ENCODE results near the gene MAGOH.

Gene MAGOH

DNA sequence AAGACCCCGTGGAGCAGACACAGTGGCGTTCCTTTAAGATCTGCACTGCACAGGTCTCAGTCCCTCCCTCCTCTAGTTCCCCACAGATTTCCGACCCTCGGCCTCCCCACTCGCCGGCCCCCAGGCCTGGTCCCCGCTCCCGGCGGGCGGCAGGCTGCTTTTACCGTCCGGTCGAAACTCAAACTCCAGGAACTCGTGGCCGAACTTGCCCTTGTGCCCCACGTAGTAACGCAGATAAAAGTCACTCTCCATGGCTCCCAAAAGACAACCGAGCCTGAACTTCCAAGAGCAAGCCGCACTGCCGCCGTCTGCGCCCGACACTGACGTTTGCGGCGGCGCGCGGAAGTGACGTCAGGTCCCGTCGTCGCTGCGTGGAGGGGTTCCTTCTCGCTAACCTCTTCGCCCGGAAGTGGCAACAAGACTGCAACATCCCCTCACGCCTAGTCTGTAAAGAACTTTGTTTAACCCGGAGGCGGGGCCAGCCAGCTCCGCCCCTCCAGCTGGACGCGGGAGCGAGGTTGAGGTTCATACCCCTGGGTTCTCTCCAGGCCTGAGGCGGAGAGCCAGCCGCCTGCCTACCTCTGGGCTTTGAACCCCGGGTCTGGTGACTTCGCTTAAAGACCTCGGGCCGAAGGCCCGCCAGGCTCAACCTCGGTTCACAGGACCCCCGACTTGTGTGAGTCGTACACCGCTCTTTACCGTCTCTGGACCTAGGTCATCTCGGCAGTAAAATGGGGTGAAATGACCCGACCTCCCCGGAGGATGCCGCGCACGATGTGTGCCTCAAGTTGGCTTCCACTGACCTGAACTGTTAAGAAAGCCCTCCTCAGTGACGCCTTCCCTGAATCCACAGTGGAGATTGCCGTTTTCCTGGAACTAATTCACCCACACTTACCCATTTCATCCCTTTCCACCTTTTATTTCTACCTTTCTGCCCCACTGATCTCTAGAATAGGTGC, at the start of gene MAGOH:
Gene MAGOH, minus strand, starts transcription at position 322 of the 959 bp plus-strand sequence. Its CDS starts 70 bp downstream, at position 252.
- Histone ChIP-seq H3K9ac (no peak within 1 kb of the TSS), H3K4me2 (ENCODE audit: low read length) (peak within 1 kb of the TSS; percentile 76), H3K27me3 (ENCODE audit: control insufficient read depth, insufficient read depth, low read length) (no peaks in the 10 kb centered on the region), H3K9me3 (ENCODE audit: control insufficient read depth, low read length) (no peaks in the 10 kb centered on the region), H2AFZ (peak within 1 kb of the TSS; percentile 96), H3K4me3 (ENCODE audit: low read depth, low read length) (peak within 1 kb of the TSS; percentile 75), H3K36me3 (ENCODE audit: control insufficient read depth, insufficient read depth, low read length) (no peaks in the 10 kb centered on the region), H3K4me1 (peaks cover 5% of the 10 kb centered on the region), H3K27ac (peak within 1 kb of the TSS; percentile 48), H3K79me2 (peaks cover 5% of the 10 kb centered on the region)
- TF ChIP-seq, protein P1, sequence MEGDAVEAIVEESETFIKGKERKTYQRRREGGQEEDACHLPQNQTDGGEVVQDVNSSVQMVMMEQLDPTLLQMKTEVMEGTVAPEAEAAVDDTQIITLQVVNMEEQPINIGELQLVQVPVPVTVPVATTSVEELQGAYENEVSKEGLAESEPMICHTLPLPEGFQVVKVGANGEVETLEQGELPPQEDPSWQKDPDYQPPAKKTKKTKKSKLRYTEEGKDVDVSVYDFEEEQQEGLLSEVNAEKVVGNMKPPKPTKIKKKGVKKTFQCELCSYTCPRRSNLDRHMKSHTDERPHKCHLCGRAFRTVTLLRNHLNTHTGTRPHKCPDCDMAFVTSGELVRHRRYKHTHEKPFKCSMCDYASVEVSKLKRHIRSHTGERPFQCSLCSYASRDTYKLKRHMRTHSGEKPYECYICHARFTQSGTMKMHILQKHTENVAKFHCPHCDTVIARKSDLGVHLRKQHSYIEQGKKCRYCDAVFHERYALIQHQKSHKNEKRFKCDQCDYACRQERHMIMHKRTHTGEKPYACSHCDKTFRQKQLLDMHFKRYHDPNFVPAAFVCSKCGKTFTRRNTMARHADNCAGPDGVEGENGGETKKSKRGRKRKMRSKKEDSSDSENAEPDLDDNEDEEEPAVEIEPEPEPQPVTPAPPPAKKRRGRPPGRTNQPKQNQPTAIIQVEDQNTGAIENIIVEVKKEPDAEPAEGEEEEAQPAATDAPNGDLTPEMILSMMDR (IDR thresholded peaks at IDR 0.05) = no peak

DNA sequence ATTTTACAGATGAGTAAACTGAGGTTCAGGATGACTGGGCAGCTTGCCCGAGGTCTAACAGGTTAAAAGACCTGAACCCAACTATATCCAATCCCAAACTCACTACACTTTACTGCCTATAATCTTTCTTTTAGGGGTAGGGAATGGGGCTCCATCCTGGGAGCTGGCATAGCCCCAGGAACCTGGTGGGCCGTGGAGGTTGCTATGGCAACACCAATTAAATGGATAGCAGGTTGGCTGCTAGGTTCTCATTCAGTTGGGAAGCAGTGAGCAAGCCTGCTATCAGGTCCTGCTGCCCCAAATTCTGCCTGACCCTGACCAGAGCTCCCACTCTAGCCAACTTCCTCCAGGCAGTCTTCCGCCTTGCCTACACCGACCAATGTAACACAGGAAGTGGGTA, 48.6 kb upstream of the MAGOH start:
- H3K36me3 ChIP-seq (ENCODE audit: control insufficient read depth, insufficient read depth, low read length) = no peaks in the 10 kb centered on the region
- no peak overlapping the region for H3K4me3 ChIP-seq (ENCODE audit: low read depth, low read length)
- TF ChIP-seq, protein P1 (IDR thresholded peaks at IDR 0.05) = no peak
- no peaks in the 10 kb centered on the region for H3K27me3 ChIP-seq (ENCODE audit: control insufficient read depth, insufficient read depth, low read length)
- H3K4me1 ChIP-seq = no peaks in the 10 kb centered on the region
- no peak overlapping the region for H2AFZ ChIP-seq
- H3K9ac ChIP-seq = no peak overlapping the region
- no peak overlapping the region for H3K4me2 ChIP-seq (ENCODE audit: low read length)
- no peak overlapping the region for H3K27ac ChIP-seq
- H3K9me3 ChIP-seq (ENCODE audit: control insufficient read depth, low read length) = no peaks in the 10 kb centered on the region
- no peaks in the 10 kb centered on the region for H3K79me2 ChIP-seq

DNA sequence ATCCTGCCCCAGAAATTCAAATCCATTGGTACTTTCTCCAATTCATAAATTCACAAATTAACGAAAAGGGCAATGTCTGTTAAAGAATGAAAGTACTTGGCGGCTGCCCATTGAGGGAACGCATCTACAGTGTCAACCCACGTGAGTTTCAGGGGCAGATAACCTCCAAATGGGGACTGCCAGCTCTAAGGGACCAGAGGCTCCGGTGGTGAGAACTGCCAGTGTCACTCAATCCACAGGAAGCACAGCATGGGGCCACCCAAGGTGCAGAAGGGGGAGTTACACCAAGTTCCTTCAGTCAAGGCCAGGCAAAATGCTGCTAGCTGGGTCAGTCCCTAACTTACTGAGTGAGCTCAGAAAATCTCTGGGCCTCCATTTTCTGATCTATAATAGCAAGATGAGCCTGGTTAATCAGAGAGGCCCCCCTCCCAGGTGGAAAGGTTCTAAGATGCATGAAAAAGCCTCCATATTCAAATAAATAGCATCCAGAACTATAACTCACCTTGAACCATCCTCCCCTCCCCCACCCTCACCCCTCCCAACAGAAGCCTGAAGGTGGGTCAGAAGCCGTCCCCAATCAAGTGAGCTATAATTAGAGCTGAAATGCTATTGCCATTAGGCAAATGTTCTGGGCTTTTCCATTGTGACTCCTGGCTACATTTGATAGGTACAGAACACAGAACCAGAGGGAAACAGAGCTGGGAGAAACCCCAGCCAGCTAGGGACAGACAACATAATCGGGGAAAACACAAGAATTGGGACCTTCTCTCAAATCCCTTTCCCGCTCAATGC, 47.8 kb upstream of the MAGOH start:
- TF ChIP-seq, protein P1 (IDR thresholded peaks at IDR 0.05) = no peak
- Histone ChIP-seq H2AFZ (no peak overlapping the region), H3K79me2 (no peaks in the 10 kb centered on the region), H3K9ac (no peak overlapping the region), H3K4me1 (no peaks in the 10 kb centered on the region), H3K9me3 (ENCODE audit: control insufficient read depth, low read length) (no peaks in the 10 kb centered on the region), H3K4me3 (ENCODE audit: low read depth, low read length) (no peak overlapping the region), H3K4me2 (ENCODE audit: low read length) (no peak overlapping the region), H3K27me3 (ENCODE audit: control insufficient read depth, insufficient read depth, low read length) (no peaks in the 10 kb centered on the region), H3K36me3 (ENCODE audit: control insufficient read depth, insufficient read depth, low read length) (no peaks in the 10 kb centered on the region), H3K27ac (no peak overlapping the region)

DNA sequence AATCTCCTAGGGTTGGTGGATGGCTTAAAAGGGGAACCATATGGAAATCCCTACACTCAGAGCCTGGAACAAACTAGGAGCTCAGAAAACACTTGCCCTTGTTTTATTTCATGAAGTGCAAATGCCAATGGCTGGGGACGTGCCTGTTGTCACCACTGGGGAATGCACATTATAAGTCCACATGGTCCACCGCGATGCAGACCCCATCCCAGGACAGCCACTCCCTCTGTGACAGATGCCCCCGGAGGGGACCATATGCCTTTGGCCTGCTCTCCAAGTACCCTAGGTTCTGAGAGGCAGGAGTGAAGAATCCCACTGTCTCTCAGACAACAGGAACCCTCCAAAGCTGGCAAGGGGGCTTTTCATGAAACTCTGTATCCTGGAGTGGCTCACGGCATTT, 47.2 kb upstream of the MAGOH start:
- TF ChIP-seq, protein P1 (IDR thresholded peaks at IDR 0.05) = no peak
- no peaks in the 10 kb centered on the region for H3K9me3 ChIP-seq (ENCODE audit: control insufficient read depth, low read length)
- H3K4me2 ChIP-seq (ENCODE audit: low read length) = no peak overlapping the region
- H3K4me1 ChIP-seq = no peaks in the 10 kb centered on the region
- H2AFZ ChIP-seq = no peak overlapping the region
- no peak overlapping the region for H3K4me3 ChIP-seq (ENCODE audit: low read depth, low read length)
- H3K79me2 ChIP-seq = no peaks in the 10 kb centered on the region
- no peaks in the 10 kb centered on the region for H3K36me3 ChIP-seq (ENCODE audit: control insufficient read depth, insufficient read depth, low read length)
- H3K27me3 ChIP-seq (ENCODE audit: control insufficient read depth, insufficient read depth, low read length) = no peaks in the 10 kb centered on the region
- no peak overlapping the region for H3K27ac ChIP-seq
- H3K9ac ChIP-seq = no peak overlapping the region

Data from parathyroid adenoma (tissue), 2 donors.